GM19193 (cell line): ENCODE measurements around the gene SAMD4B.

Experiments
- POLR2A ChIP-seq: IDR thresholded peaks from 4 replicates; pipeline ENCODE4 v1.6.1; 2011; ENCODE audit not compliant: insufficient read depth, insufficient read length; ENCODE audit errors: extremely low read depth

Gene SAMD4B

GRCh38 chr19:39341719-39342604 is at the start of gene SAMD4B:
Gene SAMD4B (plus strand): TSS chr19:39342421. CDS start chr19:39356894, 14,473 bp downstream.
- TF ChIP-seq POLR2A, result peak; percentile 96

GRCh38 chr19:39293394-39293793 is 48.8 kb upstream of the SAMD4B start:
- TF ChIP-seq POLR2A, result no peak

- no peak for TF ChIP-seq POLR2A
These were observed 46.1 kb upstream of the SAMD4B start, which contains the start of gene IFNL1 for GRCh38 chr19:39296055-39296645. Gene IFNL1 (plus strand): TSS chr19:39296407. CDS start chr19:39296422, 15 bp downstream.

GRCh38 chr19:39296906-39297305 is 45.3 kb upstream of the SAMD4B start:
- no peak for TF ChIP-seq POLR2A

- no peak for TF ChIP-seq POLR2A
These were observed 44.1 kb upstream of the SAMD4B start for GRCh38 chr19:39297931-39298634.

- no peak for TF ChIP-seq POLR2A
These were observed 42.8 kb upstream of the SAMD4B start for GRCh38 chr19:39299404-39299803.

- TF ChIP-seq POLR2A, result no peak
These were observed 42.4 kb upstream of the SAMD4B start for GRCh38 chr19:39299832-39300231.

GRCh38 chr19:39301021-39301420 is 41.2 kb upstream of the SAMD4B start:
- no peak for TF ChIP-seq POLR2A

GRCh38 chr19:39301562-39301961 is 40.7 kb upstream of the SAMD4B start:
- no peak for TF ChIP-seq POLR2A

- TF ChIP-seq POLR2A, result no peak
These were observed 38.6 kb upstream of the SAMD4B start for GRCh38 chr19:39303373-39304184.

GRCh38 chr19:39304185-39304513 is 38.1 kb upstream of the SAMD4B start:
- no peak for TF ChIP-seq POLR2A

- TF ChIP-seq POLR2A, result no peak
These were observed 37.3 kb upstream of the SAMD4B start for GRCh38 chr19:39304701-39305571.

- no peak for TF ChIP-seq POLR2A
These were observed 36.1 kb upstream of the SAMD4B start for GRCh38 chr19:39306075-39306474.
